ENCODE measurements around the gene EIF2AK2. TPM values are rescaled to one million over a fixed set of nuclear protein-coding genes. Genes with fewer than 3 reads are reported as not detected.

Gene EIF2AK2
- total RNA-seq, 1 donor from 2014 or later = 66.7 TPM

DNA sequence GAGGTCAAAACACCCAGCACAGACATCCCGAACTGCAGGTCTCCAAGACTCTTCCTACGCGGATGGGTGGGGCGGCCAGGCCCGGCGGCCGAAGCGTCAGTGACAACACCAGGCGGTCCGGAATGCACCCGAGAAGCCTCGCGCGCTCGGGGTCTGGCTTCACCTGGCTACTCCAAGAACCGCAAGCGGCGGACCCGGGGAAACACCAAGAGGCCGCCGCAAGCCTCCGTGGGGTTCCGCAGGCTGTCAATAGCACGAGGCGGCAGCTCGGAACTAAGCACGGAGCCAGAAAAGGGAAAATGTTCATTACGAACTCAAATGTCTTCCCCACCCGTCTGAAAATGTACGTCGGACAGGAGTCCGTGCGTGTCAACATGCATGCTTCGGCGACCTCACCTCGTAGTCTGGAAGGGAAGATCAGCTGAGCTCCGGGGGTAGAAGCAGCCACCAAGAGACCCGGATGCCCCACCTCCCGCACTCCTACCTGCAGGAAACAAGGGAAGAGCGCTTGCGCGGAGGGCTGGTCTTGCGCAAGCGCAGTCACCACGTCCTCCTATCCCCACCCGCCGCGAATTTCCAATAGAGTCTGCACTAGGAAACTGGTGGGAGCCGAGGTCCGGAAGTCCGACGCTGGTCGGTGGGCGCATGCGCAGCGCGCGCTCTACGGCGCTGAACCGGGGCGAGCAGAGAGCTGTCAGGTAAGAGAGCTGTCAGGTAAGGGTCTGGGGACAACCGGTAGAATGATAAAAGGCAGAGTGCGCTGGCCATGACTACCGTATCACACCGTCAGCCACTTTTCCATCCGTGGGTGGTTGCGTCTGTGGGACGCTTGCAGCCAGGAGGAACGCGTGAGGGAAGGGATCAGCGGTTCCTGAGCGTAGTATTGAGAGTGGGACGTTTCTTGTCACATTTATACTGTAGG is 72.6 kb downstream of the EIF2AK2 start, which contains the start of the genes GPATCH11 and HEATR5B:
GPATCH11 (plus strand) TSS at position 646 of the 922 bp plus-strand sequence. CDS start 3,864 bp downstream, outside the sequence.
HEATR5B (minus strand) TSS at position 500 of the 922 bp plus-strand sequence. CDS start 958 bp downstream, outside the sequence.
- Mint-ChIP-seq H3K27ac (no peak within 1 kb of the TSS), H3K4me3 (no peak within 1 kb of the TSS), H3K9me3 (no peaks in the 10 kb centered on the region), H3K4me1 (peaks cover 4% of the 10 kb centered on the region), H3K27me3 (ENCODE audit: low read depth) (no peaks in the 10 kb centered on the region), H3K36me3 (peaks cover 17% of the 10 kb centered on the region)
- TF ChIP-seq, protein P1, sequence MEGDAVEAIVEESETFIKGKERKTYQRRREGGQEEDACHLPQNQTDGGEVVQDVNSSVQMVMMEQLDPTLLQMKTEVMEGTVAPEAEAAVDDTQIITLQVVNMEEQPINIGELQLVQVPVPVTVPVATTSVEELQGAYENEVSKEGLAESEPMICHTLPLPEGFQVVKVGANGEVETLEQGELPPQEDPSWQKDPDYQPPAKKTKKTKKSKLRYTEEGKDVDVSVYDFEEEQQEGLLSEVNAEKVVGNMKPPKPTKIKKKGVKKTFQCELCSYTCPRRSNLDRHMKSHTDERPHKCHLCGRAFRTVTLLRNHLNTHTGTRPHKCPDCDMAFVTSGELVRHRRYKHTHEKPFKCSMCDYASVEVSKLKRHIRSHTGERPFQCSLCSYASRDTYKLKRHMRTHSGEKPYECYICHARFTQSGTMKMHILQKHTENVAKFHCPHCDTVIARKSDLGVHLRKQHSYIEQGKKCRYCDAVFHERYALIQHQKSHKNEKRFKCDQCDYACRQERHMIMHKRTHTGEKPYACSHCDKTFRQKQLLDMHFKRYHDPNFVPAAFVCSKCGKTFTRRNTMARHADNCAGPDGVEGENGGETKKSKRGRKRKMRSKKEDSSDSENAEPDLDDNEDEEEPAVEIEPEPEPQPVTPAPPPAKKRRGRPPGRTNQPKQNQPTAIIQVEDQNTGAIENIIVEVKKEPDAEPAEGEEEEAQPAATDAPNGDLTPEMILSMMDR (IDR thresholded peaks at IDR 0.05; ENCODE audit: unreplicated experiment) = no peak
- DNase-seq (ENCODE audit: low spot score in 2 of 2, unreplicated experiment in 2 of 2) = peak; percentile 91 to 96

DNA sequence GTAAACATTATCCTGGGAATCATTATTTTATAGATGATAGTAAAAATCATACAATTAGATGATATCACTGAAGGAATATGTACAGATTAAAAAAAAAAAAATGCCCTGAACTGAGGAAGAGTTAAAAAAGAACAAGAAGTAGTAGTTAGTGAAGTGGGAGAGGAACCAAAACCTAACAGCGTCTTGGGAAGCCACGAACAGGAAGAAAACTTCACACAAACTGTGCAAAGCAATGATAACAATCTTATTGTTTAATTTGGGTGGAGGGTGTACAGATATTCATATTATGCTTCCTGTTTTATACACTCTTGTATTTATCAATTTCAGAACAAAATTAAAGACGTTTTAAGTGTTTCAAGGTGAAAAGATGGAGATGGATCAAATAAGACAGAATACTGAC is 76.1 kb downstream of the EIF2AK2 start:
- Mint-ChIP-seq H3K4me3 (no peak overlapping the region), H3K4me1 (peaks cover 4% of the 10 kb centered on the region), H3K27me3 (ENCODE audit: low read depth) (no peaks in the 10 kb centered on the region), H3K27ac (no peak overlapping the region), H3K9me3 (no peaks in the 10 kb centered on the region), H3K36me3 (peaks cover 26% of the 10 kb centered on the region)
- DNase-seq (ENCODE audit: low spot score in 2 of 2, unreplicated experiment in 2 of 2) = no peak
- TF ChIP-seq, protein P1 (IDR thresholded peaks at IDR 0.05; ENCODE audit: unreplicated experiment) = no peak

DNA sequence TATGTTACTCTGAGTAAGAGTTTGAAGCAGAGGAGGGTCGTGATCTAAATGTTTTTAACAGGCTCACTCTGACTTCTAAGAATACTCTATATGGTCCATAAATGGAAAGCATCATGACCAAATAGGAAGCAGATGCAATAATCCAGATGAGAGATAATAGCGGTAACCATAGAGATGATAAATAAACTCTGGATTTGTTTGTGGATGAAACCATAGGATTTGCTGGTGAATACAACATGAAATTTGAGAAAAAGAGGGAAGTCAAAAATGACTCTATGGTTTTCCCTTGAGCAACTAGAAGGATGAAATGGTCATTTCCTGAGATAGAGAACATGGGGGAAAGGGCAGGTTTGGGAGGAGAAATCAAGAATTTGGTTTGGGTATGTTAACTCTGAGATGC is 76.5 kb downstream of the EIF2AK2 start:
- H3K36me3 Mint-ChIP-seq = peaks cover 30% of the 10 kb centered on the region
- H3K4me3 Mint-ChIP-seq = no peak overlapping the region
- no peak overlapping the region for H3K27ac Mint-ChIP-seq
- DNase-seq (ENCODE audit: low spot score in 2 of 2, unreplicated experiment in 2 of 2) = no peak
- H3K4me1 Mint-ChIP-seq = peaks cover 4% of the 10 kb centered on the region
- no peaks in the 10 kb centered on the region for H3K9me3 Mint-ChIP-seq
- no peaks in the 10 kb centered on the region for H3K27me3 Mint-ChIP-seq (ENCODE audit: low read depth)
- TF ChIP-seq, protein P1 (IDR thresholded peaks at IDR 0.05; ENCODE audit: unreplicated experiment) = no peak

DNA sequence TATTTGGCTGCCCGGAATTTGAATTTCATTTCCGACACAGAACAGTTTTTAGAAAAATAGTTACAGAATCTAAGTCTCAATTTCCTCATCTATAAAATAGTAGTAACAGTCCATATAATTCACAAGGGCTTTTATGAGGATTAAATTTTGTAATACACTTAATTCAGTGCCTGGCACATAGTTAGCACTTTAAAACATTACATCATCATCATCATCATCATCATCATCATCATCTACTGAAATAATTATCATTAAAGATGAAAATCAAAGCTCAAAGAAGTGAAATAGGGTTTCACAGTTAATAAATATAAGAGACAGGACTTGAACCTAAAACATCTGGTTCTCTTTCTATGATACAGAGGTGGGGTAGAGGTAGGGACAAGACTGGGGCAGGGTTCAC is 85.8 kb downstream of the EIF2AK2 start:
- TF ChIP-seq, protein P1 (IDR thresholded peaks at IDR 0.05; ENCODE audit: unreplicated experiment) = no peak
- no peak for DNase-seq (ENCODE audit: low spot score in 2 of 2, unreplicated experiment in 2 of 2)
- peaks cover 24% of the 10 kb centered on the region for H3K36me3 Mint-ChIP-seq
- peaks cover 6% of the 10 kb centered on the region for H3K9me3 Mint-ChIP-seq
- H3K4me3 Mint-ChIP-seq = no peak overlapping the region
- H3K4me1 Mint-ChIP-seq = no peaks in the 10 kb centered on the region
- no peaks in the 10 kb centered on the region for H3K27me3 Mint-ChIP-seq (ENCODE audit: low read depth)
- H3K27ac Mint-ChIP-seq = no peak overlapping the region

DNA sequence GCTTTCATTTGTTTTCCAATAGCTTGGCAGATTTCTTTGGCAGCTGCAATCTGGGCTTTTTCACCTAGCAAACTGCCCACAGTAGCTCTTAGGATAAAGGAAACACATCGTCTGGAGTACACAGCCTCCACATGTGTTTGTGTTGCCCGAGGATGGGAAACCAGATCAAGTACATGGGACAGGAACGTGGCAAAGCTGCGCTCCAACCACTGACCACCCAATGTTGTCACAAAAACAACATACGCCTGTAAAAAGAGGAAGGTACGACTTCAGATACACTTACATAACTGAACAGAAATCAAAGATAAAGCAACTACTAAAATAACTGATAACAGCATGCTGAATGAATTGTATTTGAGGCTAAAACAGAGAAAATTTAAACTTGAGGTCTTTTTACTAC is 88.1 kb downstream of the EIF2AK2 start:
- H3K4me3 Mint-ChIP-seq = no peak overlapping the region
- H3K27ac Mint-ChIP-seq = no peak overlapping the region
- TF ChIP-seq, protein P1 (IDR thresholded peaks at IDR 0.05; ENCODE audit: unreplicated experiment) = no peak
- no peaks in the 10 kb centered on the region for H3K4me1 Mint-ChIP-seq
- DNase-seq (ENCODE audit: low spot score in 2 of 2, unreplicated experiment in 2 of 2) = no peak
- H3K36me3 Mint-ChIP-seq = peaks cover 14% of the 10 kb centered on the region
- no peaks in the 10 kb centered on the region for H3K27me3 Mint-ChIP-seq (ENCODE audit: low read depth)
- no peaks in the 10 kb centered on the region for H3K9me3 Mint-ChIP-seq

Measured in mesothelial cell of epicardium (in vitro differentiated cells).